Measurements from ENCODE around the gene BTN2A1.
"Not testable (repeated sequence)": the region's sequence is repeated elsewhere in the genome, so short reads cannot be mapped to it uniquely, and the experiment has no call there.

The BTN2A1 gene

DNA sequence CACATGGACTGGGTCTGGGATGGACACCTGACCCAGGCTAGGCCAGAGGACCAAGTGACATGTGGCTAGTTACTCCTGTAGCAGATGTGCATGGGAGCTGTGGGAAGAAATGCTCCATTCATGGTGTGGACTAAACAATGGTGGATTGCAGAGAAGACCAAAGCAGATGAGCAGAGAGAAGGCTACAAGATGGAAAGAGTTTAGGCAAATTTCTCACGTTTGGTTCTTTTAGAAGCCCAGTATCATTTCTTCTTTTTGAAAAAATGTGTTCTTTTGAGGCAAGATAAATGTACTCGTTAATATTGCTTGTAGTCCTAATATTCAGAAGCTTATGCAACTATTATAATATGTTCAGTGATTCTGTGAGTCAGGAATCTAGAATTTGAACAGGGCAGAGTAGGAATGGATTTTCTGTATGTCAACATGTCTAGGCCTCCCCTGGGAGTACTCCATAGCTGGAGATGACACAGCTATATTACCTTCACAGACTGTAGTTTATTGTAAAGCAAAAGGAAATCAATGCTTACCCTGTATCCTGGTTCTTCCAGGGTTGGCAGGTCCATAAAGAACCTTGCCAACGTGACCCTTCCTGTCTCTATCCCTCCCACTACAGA, 2.3 kb upstream of the BTN2A1 start:
- H4K20me1 ChIP-seq, result peaks cover 0 to 21% (median 14%) of the 10 kb centered on the region in 11 experiments; a peak in 13 of 22 replicates
- H3K27ac ChIP-seq, result peak overlapping the region in 2 of 11 experiments; percentile 3 to 34; a peak in 1 of 22 replicates
- TF ChIP-seq Cebpa-rat (IDR thresholded peaks at IDR 0.05), result no peak
- H3K9me3 ChIP-seq (replicated peaks in 1 of 11), result no peaks in the 10 kb centered on the region
- peaks cover 53 to 71% (median 62%) of the 10 kb centered on the region in 10 experiments for H3K4me1 ChIP-seq
- no peak overlapping the region for H3K9ac ChIP-seq
- peaks cover 12 to 28% (median 15%) of the 10 kb centered on the region in 11 experiments for H3K36me3 ChIP-seq
- no peaks in the 10 kb centered on the region for H3K27me3 ChIP-seq
- H3K4me3 ChIP-seq, result no peak overlapping the region
- peak overlapping the region; percentile 60 to 98 (median 71); a peak in 21 of 22 replicates for H3K4me2 ChIP-seq

GRCh38 chr6:26457264-26457805, 420 bp upstream of the BTN2A1 start:
- peaks cover 30 to 35% (median 34%) of the 10 kb centered on the region in 11 experiments for H3K36me3 ChIP-seq
- H3K9me3 ChIP-seq (replicated peaks in 1 of 11), result no peaks in the 10 kb centered on the region
- peaks cover 61 to 85% (median 74%) of the 10 kb centered on the region in 10 experiments for H3K4me1 ChIP-seq
- peak overlapping the region; percentile 88 to 98 (median 94); a peak in 21 of 22 replicates for H3K9ac ChIP-seq
- peaks cover 0 to 35% (median 25%) of the 10 kb centered on the region in 11 experiments; a peak in 13 of 22 replicates for H4K20me1 ChIP-seq
- H3K4me2 ChIP-seq, result peak overlapping the region; percentile 81 to 98 (median 91)
- TF ChIP-seq Cebpa-rat (IDR thresholded peaks at IDR 0.05), result no peak
- peak overlapping the region; percentile 78 to 91 (median 82) for H3K4me3 ChIP-seq
- no peaks in the 10 kb centered on the region for H3K27me3 ChIP-seq
- H3K27ac ChIP-seq, result peak overlapping the region; percentile 86 to 98 (median 95); a peak in 21 of 22 replicates

GRCh38 chr6:26459023-26459810, 1.5 kb downstream of the BTN2A1 start:
- Histone ChIP-seq H3K27me3 (no peaks in the 10 kb centered on the region), H3K9me3 (replicated peaks in 1 of 11) (no peaks in the 10 kb centered on the region), H3K36me3 (peaks cover 49 to 54% (median 53%) of the 10 kb centered on the region in 11 experiments), H3K4me2 (peak overlapping the region; percentile 81 to 98 (median 91)), H3K4me3 (peak overlapping the region; percentile 78 to 91 (median 82)), H3K27ac (peak overlapping the region in 2 of 11 experiments; percentile 94 to 95; a peak in 5 of 22 replicates), H3K9ac (peak overlapping the region; percentile 62 to 98 (median 94); a peak in 21 of 22 replicates), H3K4me1 (peaks cover 54 to 68% (median 62%) of the 10 kb centered on the region in 10 experiments), H4K20me1 (peaks cover 0 to 47% (median 34%) of the 10 kb centered on the region in 11 experiments; a peak in 13 of 22 replicates)
- no peak for TF ChIP-seq Cebpa-rat (IDR thresholded peaks at IDR 0.05)

GRCh38 chr6:26461353-26461752, 3.6 kb downstream of the BTN2A1 start:
- peak overlapping the region in 2 of 11 experiments; percentile 1 to 97; a peak in 2 of 22 replicates for H3K9ac ChIP-seq
- H3K9me3 ChIP-seq (replicated peaks in 1 of 11); H3K27me3 ChIP-seq; H3K27ac ChIP-seq: not testable (repeated sequence)
- H4K20me1 ChIP-seq, result peaks cover 0 to 54% (median 34%) of the 10 kb centered on the region in 11 experiments; a peak in 14 of 22 replicates
- peaks cover 36 to 58% (median 41%) of the 10 kb centered on the region in 10 experiments for H3K4me1 ChIP-seq
- peak overlapping the region in 2 of 10 experiments; percentile 22 to 88; a peak in 3 of 20 replicates for H3K4me3 ChIP-seq
- peaks cover 71 to 75% (median 74%) of the 10 kb centered on the region in 11 experiments for H3K36me3 ChIP-seq
- H3K4me2 ChIP-seq, result peak overlapping the region; percentile 66 to 98 (median 91); a peak in 20 of 22 replicates

- TF ChIP-seq Cebpa-rat (IDR thresholded peaks at IDR 0.05), result no peak
- H3K4me3 ChIP-seq, result no peak overlapping the region
- peaks cover 25 to 57% (median 31%) of the 10 kb centered on the region in 10 experiments for H3K4me1 ChIP-seq
- H3K9me3 ChIP-seq (replicated peaks in 1 of 11), result peaks cover 0 to 8% (median 0%) of the 10 kb centered on the region in 11 experiments; a peak in 3 of 22 replicates
- H4K20me1 ChIP-seq, result peaks cover 0 to 56% (median 34%) of the 10 kb centered on the region in 11 experiments; a peak in 14 of 22 replicates
- no peak overlapping the region for H3K27ac ChIP-seq
- no peak overlapping the region for H3K9ac ChIP-seq
- H3K36me3 ChIP-seq, result peaks cover 97 to 100% (median 100%) of the 10 kb centered on the region in 11 experiments
- no peak overlapping the region for H3K4me2 ChIP-seq
- no peaks in the 10 kb centered on the region for H3K27me3 ChIP-seq
Observed at GRCh38 chr6:26464014-26464413, 6.3 kb downstream of the BTN2A1 start.

DNA sequence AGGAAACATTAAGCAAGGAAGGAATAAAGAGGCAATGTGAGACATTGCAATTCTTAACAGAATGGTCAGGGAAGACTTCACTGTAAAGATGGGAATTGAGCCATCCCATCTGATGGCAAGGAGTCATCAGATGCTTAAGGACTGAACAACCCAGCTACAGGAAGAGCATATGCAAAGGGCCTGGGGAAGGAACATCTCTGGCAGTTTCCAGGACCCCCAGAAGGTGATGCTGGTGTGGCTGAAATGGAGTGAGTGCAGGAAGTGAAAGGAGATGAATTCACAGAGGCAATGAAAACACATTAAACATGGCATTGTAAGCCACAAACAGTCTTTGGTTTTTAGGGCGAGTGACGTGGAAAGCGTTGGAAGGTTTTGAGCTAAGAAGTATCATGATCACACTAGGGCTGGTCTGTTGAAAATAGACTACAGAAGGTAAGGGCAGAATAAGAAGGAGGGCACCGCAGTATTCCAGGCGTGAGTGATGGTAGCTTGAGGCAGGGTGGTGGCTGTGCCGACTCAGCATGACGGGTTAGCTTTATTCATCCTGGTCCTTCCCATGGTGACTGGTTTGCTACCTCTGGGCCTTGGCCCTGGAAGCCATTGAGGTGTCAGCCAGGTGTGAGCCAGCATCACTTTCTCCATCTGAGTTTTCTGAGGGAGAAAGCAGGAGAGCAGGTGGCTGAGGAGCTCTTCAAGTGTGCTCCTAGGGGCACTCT, 6.8 kb downstream of the BTN2A1 start:
- Histone ChIP-seq H3K9me3 (replicated peaks in 1 of 11) (peaks cover 0 to 10% (median 0%) of the 10 kb centered on the region in 11 experiments; a peak in 5 of 22 replicates), H3K9ac (no peak overlapping the region), H3K4me2 (no peak overlapping the region), H3K4me3 (no peak overlapping the region), H3K4me1 (peaks cover 19 to 52% (median 26%) of the 10 kb centered on the region in 10 experiments), H3K27ac (no peak overlapping the region), H4K20me1 (peaks cover 0 to 51% (median 32%) of the 10 kb centered on the region in 11 experiments; a peak in 14 of 22 replicates), H3K36me3 (peaks cover 97 to 100% (median 99%) of the 10 kb centered on the region in 11 experiments), H3K27me3 (no peaks in the 10 kb centered on the region)
- no peak for TF ChIP-seq Cebpa-rat (IDR thresholded peaks at IDR 0.05)

GRCh38 chr6:26465776-26466175, 8.0 kb downstream of the BTN2A1 start:
- peaks cover 0 to 17% (median 4%) of the 10 kb centered on the region in 11 experiments; a peak in 11 of 22 replicates for H3K9me3 ChIP-seq (replicated peaks in 1 of 11)
- TF ChIP-seq Cebpa-rat (IDR thresholded peaks at IDR 0.05), result no peak
- H3K4me1 ChIP-seq, result peaks cover 7 to 40% (median 14%) of the 10 kb centered on the region in 10 experiments
- no peak overlapping the region for H3K27ac ChIP-seq
- peaks cover 89 to 99% (median 98%) of the 10 kb centered on the region in 11 experiments for H3K36me3 ChIP-seq
- no peak overlapping the region for H3K4me2 ChIP-seq
- H3K9ac ChIP-seq, result no peak overlapping the region
- no peak overlapping the region for H3K4me3 ChIP-seq
- H3K27me3 ChIP-seq, result no peaks in the 10 kb centered on the region
- peaks cover 0 to 40% (median 19%) of the 10 kb centered on the region in 11 experiments; a peak in 14 of 22 replicates for H4K20me1 ChIP-seq

DNA sequence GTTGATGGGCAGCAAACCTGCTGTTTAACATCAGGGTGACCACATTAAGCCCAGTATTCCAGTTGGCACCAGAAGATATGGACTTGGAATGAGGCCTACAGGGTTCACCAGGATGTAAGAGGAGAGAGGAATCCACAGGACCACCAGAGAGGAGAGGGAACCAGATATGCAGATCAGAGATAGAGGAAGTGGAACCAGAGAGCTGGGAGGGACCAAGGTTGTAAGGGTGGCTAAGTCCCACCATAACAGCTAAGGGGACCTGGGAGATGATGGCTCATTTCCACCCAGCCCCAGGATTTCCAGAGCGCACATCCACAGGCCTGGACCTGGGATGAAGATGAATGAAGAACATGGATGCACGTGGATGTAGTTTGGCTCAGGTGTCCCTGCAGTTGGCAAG, 11.1 kb downstream of the BTN2A1 start:
- Histone ChIP-seq H3K4me3 (no peak overlapping the region), H3K27me3 (no peaks in the 10 kb centered on the region), H3K4me1 (peaks cover 0 to 37% (median 12%) of the 10 kb centered on the region in 10 experiments; a peak in 12 of 20 replicates), H4K20me1 (peaks cover 0 to 16% (median 0%) of the 10 kb centered on the region in 11 experiments; a peak in 7 of 22 replicates), H3K36me3 (peaks cover 65 to 91% (median 86%) of the 10 kb centered on the region in 11 experiments), H3K4me2 (peak overlapping the region in 4 of 11 experiments; percentile 7 to 25 (median 12); a peak in 3 of 22 replicates), H3K9ac (no peak overlapping the region), H3K27ac (no peak overlapping the region), H3K9me3 (replicated peaks in 1 of 11) (peaks cover 15 to 40% (median 27%) of the 10 kb centered on the region in 11 experiments; a peak in 21 of 22 replicates)
- TF ChIP-seq Cebpa-rat (IDR thresholded peaks at IDR 0.05), result no peak

Data from BLaER1 treated with 17β-estradiol and CSF1 and Interleukin-3, amounts not matched to agents 10 nM and 100 nM (cell line).